Hematopoietic multipotent progenitor cell treated with erythropoietin and hydrocortisone succinate and interleukin-3 and kit ligand, for 8 days (in vitro differentiated cells): ENCODE data around the gene SRGAP2.
A peak's percentile ranks its signal among the peaks of the same experiment; 100 is the strongest.

ENCODE experiments used
- DNase-seq: peaks from one replicate; pipeline ENCODE4 v3.0.0-alpha.2; 2015

The SRGAP2 gene

GRCh38 chr1:206252680-206253335 is 49.5 kb downstream of the SRGAP2 start:
- peak; percentile 0 for DNase-seq
